Measurements from ENCODE around the gene MARCO. TPM values are rescaled to one million over a fixed set of nuclear protein-coding genes. Genes with fewer than 3 reads are reported as not detected.

Gene MARCO
- total and polyA plus RNA-seq, 2 experiments from 2014 or later, result not detected

GRCh38 chr2:119005555-119005954, 63.6 kb downstream of the MARCO start:
- H3K27me3 Mint-ChIP-seq (ENCODE audit: insufficient read depth, low read depth, poor library complexity), result peaks cover 1% of the 10 kb centered on the region
- DNase-seq (ENCODE audit: low spot score) (no peak), ATAC-seq (no peak)
- TF ChIP-seq, protein P1, sequence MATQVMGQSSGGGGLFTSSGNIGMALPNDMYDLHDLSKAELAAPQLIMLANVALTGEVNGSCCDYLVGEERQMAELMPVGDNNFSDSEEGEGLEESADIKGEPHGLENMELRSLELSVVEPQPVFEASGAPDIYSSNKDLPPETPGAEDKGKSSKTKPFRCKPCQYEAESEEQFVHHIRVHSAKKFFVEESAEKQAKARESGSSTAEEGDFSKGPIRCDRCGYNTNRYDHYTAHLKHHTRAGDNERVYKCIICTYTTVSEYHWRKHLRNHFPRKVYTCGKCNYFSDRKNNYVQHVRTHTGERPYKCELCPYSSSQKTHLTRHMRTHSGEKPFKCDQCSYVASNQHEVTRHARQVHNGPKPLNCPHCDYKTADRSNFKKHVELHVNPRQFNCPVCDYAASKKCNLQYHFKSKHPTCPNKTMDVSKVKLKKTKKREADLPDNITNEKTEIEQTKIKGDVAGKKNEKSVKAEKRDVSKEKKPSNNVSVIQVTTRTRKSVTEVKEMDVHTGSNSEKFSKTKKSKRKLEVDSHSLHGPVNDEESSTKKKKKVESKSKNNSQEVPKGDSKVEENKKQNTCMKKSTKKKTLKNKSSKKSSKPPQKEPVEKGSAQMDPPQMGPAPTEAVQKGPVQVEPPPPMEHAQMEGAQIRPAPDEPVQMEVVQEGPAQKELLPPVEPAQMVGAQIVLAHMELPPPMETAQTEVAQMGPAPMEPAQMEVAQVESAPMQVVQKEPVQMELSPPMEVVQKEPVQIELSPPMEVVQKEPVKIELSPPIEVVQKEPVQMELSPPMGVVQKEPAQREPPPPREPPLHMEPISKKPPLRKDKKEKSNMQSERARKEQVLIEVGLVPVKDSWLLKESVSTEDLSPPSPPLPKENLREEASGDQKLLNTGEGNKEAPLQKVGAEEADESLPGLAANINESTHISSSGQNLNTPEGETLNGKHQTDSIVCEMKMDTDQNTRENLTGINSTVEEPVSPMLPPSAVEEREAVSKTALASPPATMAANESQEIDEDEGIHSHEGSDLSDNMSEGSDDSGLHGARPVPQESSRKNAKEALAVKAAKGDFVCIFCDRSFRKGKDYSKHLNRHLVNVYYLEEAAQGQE (IDR thresholded peaks at IDR 0.05; ENCODE audit: unreplicated experiment), result no peak
- TF ChIP-seq EZH2 (IDR thresholded peaks at IDR 0.05; ENCODE audit: low read depth, unreplicated experiment), result no peak
- TF ChIP-seq CREB1 (CRISPR knock-in tag; IDR thresholded peaks at IDR 0.05; ENCODE audit: low read depth), result no peak
- TF ChIP-seq POLR2AphosphoS5 (IDR thresholded peaks at IDR 0.05; ENCODE audit: low read depth), result no peak
- TF ChIP-seq ZNF462 (CRISPR knock-in tag; IDR thresholded peaks at IDR 0.05), result no peak
- TF ChIP-seq CTCF (conservative IDR thresholded peaks at IDR 0.05; ENCODE audit: low read depth in 2 of 2), result no peak
- Histone ChIP-seq H3K4me1 (ENCODE audit: insufficient read depth) (no peaks in the 10 kb centered on the region), H3K27me3 (ENCODE audit: insufficient read depth) (no peaks in the 10 kb centered on the region), H2AFZ (no peak overlapping the region), H3F3A (replicated peaks; ENCODE audit: low read depth) (no peaks in the 10 kb centered on the region), H3K4me2 (no peak overlapping the region), H3K79me2 (replicated peaks; ENCODE audit: insufficient read depth) (no peaks in the 10 kb centered on the region), H3K27ac (ENCODE audit: low read depth) (no peak overlapping the region), H3K4me3 (no peak overlapping the region), H3K36me3 (ENCODE audit: insufficient read depth) (no peaks in the 10 kb centered on the region), H3K9me2 (ENCODE audit: insufficient read depth) (no peaks in the 10 kb centered on the region), H4K20me1 (replicated peaks; ENCODE audit: insufficient read depth) (no peaks in the 10 kb centered on the region)
- H3K27ac Mint-ChIP-seq, result no peak overlapping the region
- H3K4me1 Mint-ChIP-seq, result no peaks in the 10 kb centered on the region
- no peak overlapping the region for H3K4me3 Mint-ChIP-seq
- peaks cover 10% of the 10 kb centered on the region; the same call in 2 of the 3 replicates for H3K36me3 Mint-ChIP-seq (ENCODE audit: low read depth)
- peaks cover 43% of the 10 kb centered on the region for H3K9me3 Mint-ChIP-seq
